Stimulated activated CD4-positive, alpha-beta T cell treated with anti-CD3 and anti-CD28 coated beads, Interleukin-1b, Interleukin-23, amount 100 ng/mL, for 24 hours (primary cell): ENCODE results near the gene PIGC.

Experiments used
- DNase-seq, 4 experiments: peaks; one replicate each; pipeline ENCODE4 v3.0.0-alpha.2; 2020; ENCODE audit warnings: low read depth in 4 of 4, low spot score in 1 of 4

PIGC gene

GRCh38 chr1:172431204-172431603 lies 12.7 kb downstream of the PIGC start:
- DNase-seq: no peak

GRCh38 chr1:172430128-172430454 lies 13.8 kb downstream of the PIGC start:
- DNase-seq: no peak

- DNase-seq: peak in 1 of 4 experiments; percentile 12
Measured at GRCh38 chr1:172429331-172430127, 14.3 kb downstream of the PIGC start.

- DNase-seq: no peak
Measured at GRCh38 chr1:172427191-172427590, 16.7 kb downstream of the PIGC start.

- DNase-seq: no peak
Measured at GRCh38 chr1:172425339-172425738, 18.5 kb downstream of the PIGC start.

GRCh38 chr1:172423336-172423735 lies 20.5 kb downstream of the PIGC start:
- DNase-seq: no peak

- no peak for DNase-seq
Measured at GRCh38 chr1:172421974-172422604, 21.8 kb downstream of the PIGC start.

GRCh38 chr1:172420385-172420784 lies 23.5 kb downstream of the PIGC start, which contains the start of gene C1orf105:
TSS of gene C1orf105 (plus strand) at chr1:172420685. CDS start at chr1:172420886, 201 bp downstream.
- no peak for DNase-seq

- no peak for DNase-seq
Measured at GRCh38 chr1:172417557-172417956, 26.3 kb downstream of the PIGC start.

- no peak for DNase-seq
Measured at GRCh38 chr1:172416496-172417035, 27.3 kb downstream of the PIGC start.

GRCh38 chr1:172414331-172414730 lies 29.5 kb downstream of the PIGC start:
- DNase-seq: no peak

- no peak for DNase-seq
Measured at GRCh38 chr1:172411791-172412338, 32.0 kb downstream of the PIGC start.

- no peak for DNase-seq
Measured at GRCh38 chr1:172410027-172410426, 33.8 kb downstream of the PIGC start.

GRCh38 chr1:172408958-172409357 lies 34.9 kb downstream of the PIGC start:
- DNase-seq: no peak

GRCh38 chr1:172406968-172407367 lies 36.9 kb downstream of the PIGC start:
- no peak for DNase-seq

GRCh38 chr1:172405912-172406311 lies 38.0 kb downstream of the PIGC start:
- DNase-seq: no peak

- DNase-seq: no peak
Measured at GRCh38 chr1:172404121-172404520, 39.7 kb downstream of the PIGC start.

- DNase-seq: no peak
Measured at GRCh38 chr1:172402878-172403569, 40.8 kb downstream of the PIGC start.

- no peak for DNase-seq
Measured at GRCh38 chr1:172401892-172402291, 42.0 kb downstream of the PIGC start.

- no peak for DNase-seq
Measured at GRCh38 chr1:172401477-172401876, 42.4 kb downstream of the PIGC start.

- no peak for DNase-seq
Measured at GRCh38 chr1:172400722-172401105, 43.2 kb downstream of the PIGC start.
